Femur (tissue), 1 donor: ENCODE results near the gene UFC1.
"Not testable (repeated sequence)": the region's sequence is repeated elsewhere in the genome, so short reads cannot be mapped to it uniquely, and the experiment has no call there.

Experiments used
- DNase-seq: peaks from one replicate; pipeline ENCODE4 v3.0.0-alpha.2; 2017

Gene UFC1

DNA sequence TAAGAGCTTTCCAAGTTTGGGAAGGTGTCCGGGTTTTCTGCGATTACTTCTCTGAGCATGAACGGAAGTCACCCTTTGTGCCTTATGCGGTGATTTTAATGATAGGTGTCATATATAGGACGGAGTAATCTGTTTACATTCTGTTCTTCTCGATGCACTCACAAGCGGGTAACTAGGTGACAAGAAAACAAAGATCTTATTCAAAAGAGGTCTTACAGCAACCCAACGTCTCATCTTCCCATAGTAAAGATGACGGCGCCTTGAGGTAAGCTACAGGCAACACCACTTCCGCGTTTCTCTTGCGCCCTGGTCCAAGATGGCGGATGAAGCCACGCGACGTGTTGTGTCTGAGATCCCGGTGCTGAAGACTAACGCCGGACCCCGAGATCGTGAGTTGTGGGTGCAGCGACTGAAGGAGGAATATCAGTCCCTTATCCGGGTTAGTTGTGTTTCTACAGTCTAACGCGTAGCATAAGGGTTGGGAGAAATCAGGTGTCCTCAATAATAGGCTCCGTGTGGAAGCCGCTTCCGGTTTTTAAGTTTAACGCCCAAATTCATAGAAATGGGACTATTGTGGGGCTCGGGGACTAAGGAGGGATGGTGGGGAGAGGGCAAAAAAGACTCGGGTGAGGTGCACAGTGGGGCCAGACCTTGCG is at the start of gene UFC1:
Gene UFC1 (plus strand): TSS at position 297 of the 656 bp plus-strand sequence. CDS start 20 bp downstream, at position 317.
- DNase-seq: peak; percentile 90

DNA sequence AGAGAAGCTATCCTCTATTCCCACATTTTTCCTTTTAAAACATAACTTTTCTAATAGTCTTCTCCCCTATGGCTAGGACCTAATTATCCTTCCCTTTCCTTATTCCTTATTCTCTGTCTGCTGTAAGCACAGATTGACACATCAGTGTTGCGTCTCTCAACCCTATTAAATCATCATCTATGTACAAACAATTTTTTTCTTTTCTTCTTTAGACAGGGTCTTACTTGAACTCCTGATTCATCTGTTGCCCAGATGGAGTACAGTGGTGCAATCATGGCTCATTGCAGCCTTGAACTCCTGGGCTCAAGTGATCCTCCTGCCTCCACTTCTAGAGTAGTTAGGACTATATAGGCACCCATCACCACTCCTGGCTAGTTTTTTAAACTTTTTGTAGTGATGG is 47.3 kb upstream of the UFC1 start:
- DNase-seq: no peak

DNA sequence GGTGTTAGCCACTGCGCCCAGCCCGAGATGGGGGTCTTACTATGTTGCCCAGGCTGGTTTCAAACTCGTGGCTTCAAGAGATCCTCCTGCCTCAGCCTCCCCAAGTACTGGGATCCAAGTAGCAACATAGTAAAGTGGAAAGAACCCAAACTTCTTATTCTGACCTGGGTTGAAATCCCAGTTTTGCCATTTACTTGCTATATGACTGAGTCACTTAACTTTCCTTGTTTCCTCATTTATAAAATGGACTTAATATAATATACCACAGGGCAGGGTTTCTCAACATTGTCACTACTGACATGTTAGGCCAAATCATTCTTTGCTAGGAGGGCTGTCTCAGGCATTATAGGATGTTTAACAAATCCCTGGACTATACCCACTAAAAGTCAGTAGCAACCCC is 42.7 kb upstream of the UFC1 start:
- DNase-seq: no peak

- DNase-seq: no peak
These were observed 42.3 kb upstream of the UFC1 start for GRCh38 chr1:161111527-161111926.

GRCh38 chr1:161113915-161114314 is 39.9 kb upstream of the UFC1 start:
- DNase-seq: no peak

DNA sequence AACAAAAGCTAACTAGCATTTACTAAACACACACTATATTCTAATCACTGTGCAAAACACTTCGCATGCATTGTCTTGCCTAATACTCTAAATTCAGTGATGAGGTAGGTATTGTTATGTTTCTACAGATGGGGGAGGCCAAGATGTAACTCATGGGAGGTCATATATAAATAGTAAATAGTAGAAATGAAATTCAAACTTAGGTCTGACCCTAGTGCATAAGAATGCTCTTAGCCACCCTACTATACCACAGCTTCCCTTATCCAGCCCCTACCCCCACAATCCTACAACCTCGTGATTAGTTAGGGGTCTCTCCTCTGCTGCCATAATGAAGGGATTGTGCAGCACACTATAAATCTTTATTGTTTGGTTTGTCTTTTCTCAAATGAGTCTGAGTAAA is 39.2 kb upstream of the UFC1 start:
- DNase-seq: no peak

GRCh38 chr1:161115132-161115711 is 38.6 kb upstream of the UFC1 start:
- no peak for DNase-seq

DNA sequence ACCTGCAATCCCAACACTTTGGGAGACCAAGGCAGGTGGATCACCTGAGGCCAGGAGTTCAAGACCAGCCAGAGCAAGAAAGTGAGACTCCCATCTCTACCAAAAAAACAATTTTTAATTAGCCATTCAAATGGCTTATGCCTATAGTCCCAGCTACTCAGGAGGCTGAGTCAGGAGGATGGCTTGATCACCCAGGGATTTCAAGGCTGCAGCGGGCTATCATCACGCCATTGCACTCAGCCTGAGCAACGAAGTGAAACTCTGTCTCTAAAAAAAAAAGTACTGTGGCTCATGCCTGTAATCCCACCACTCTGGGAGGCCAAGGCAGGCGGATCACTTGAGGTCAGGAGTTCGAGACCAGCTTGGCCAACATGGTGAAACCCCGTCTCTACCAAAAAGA is 37.8 kb upstream of the UFC1 start:
- not testable (repeated sequence) for DNase-seq

DNA sequence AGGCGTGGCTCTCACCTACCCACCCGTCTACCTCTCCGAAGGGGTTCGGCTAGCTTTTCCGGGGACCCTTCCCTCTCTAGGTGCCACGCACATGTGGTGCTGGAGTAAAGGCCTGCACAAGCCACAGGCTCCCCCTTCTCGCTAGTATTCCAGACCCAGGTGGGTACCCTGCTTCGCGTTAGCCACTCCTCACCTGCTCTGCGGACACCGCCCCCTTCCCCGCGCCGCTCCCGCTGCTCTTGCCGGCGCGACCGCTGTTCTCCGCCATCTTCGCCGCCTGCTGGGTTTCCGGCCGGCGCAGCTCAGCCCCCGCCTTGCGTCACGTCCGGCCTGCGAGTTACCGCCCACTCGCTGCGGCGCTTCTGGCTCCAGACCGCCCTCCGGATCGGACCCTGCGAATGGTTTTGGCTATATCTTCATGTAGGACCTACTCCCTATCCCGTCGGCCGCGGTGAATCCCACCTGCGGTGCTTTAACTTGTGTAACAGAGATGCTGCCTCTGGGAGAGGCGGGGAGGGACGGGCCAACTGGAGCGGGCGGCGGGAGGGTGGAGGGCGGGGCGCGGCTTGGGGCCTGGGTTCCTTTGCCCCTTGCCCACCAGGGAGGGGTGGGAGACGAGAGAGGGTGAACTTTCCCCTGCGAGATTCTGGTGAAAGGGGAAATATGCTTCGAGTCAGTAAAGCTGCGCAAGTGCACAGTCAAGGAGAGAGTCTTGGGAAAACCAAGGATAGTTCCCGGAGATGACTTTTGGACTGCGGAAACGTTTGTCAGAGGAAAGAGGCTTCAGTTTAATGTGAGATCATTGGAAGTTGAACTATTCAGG is 35.8 kb upstream of the UFC1 start, which contains the start of the genes NIT1 and PFDN2:
Gene NIT1 (plus strand): TSS at position 347 of the 823 bp plus-strand sequence. CDS start 72 bp downstream, at position 419.
Gene PFDN2 (minus strand): TSS at position 279 of the 823 bp plus-strand sequence. CDS start 11 bp downstream, at position 268.
- DNase-seq: peak; percentile 94

DNA sequence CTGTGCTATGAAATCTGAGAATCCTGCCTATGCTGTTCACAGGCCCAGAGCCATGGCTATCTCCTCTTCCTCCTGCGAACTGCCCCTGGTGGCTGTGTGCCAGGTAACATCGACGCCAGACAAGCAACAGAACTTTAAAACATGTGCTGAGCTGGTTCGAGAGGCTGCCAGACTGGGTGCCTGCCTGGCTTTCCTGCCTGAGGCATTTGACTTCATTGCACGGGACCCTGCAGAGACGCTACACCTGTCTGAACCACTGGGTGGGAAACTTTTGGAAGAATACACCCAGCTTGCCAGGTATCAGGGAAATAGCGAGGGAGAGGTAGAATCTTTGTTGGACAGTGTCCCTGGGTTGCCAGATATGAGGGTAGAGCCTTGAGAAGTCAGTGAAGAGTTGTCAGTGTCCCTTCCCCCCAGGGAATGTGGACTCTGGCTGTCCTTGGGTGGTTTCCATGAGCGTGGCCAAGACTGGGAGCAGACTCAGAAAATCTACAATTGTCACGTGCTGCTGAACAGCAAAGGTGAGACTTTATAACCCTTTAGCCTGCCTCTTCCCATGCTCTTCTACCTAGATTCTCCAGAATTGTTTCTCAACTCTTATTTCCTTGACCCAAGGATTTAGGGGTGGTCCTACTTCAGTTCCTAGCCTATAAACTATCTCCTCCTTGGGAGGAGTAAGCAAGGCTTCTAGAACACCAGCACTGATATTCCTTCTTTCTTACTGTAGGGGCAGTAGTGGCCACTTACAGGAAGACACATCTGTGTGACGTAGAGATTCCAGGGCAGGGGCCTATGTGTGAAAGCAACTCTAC is 34.5 kb upstream of the UFC1 start:
- DNase-seq: peak; percentile 70

GRCh38 chr1:161121042-161121650 is 32.6 kb upstream of the UFC1 start:
- no peak for DNase-seq

DNA sequence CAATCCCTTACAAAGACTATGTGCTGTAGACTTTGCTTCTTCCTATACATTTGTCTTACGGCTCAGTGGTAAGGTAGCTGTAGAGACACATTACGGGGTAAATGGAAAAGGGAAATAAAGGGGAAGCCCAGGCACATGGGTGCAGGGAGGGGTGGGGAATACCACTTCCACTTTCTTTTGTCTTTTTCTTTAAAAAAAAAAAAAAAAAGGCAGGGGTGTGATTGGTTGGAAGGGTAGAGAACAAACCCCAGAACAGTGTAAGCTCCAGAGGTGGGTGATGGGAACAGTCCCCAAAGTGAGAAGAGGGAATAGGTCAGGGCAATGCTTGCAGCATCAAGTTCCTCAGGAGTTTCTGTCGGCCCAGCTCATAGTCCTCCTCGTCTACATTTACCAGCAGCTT is 31.9 kb upstream of the UFC1 start:
- no peak for DNase-seq

- no peak for DNase-seq
These were observed 30.8 kb upstream of the UFC1 start for GRCh38 chr1:161122967-161123366.

DNA sequence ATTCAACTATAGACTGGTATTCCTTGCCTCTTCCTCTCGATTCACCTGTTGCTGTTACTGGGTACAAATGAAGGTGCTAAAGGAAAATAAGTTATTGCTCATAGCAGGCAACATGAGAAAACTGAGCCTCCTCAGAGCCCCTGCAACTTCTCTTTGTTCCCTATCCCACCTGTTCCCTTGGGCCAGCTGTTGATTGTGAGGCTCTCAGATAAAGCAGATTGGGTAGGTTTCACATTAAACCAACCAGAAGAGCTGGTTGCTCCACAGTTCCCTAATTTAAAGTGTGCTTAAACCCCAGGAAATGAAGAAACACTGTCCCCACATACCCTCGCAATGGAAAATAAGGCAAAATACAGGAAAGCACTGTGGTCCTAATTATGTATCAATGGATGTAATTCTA is 26.1 kb upstream of the UFC1 start:
- DNase-seq: no peak

GRCh38 chr1:161128591-161129420 is 25.0 kb upstream of the UFC1 start:
- DNase-seq: no peak

DNA sequence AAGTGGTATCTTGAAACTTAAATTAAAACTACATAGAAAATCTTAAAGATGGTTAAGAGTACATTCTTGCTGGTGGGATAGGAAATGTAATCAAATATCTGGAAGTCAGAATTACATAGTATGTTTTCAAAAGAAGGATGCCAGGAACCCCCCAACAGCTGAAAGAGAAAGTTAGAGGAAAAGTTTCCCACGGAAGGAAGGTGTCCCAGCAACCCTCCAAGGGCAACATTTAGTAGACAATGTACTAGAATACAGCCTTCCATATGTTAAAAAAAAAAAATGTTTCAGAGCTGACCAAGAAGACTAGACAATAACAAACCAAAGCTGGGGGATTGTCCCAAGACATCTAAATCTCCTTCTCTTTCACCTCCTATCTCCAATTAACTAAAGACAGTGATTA is 23.5 kb upstream of the UFC1 start:
- DNase-seq: no peak

DNA sequence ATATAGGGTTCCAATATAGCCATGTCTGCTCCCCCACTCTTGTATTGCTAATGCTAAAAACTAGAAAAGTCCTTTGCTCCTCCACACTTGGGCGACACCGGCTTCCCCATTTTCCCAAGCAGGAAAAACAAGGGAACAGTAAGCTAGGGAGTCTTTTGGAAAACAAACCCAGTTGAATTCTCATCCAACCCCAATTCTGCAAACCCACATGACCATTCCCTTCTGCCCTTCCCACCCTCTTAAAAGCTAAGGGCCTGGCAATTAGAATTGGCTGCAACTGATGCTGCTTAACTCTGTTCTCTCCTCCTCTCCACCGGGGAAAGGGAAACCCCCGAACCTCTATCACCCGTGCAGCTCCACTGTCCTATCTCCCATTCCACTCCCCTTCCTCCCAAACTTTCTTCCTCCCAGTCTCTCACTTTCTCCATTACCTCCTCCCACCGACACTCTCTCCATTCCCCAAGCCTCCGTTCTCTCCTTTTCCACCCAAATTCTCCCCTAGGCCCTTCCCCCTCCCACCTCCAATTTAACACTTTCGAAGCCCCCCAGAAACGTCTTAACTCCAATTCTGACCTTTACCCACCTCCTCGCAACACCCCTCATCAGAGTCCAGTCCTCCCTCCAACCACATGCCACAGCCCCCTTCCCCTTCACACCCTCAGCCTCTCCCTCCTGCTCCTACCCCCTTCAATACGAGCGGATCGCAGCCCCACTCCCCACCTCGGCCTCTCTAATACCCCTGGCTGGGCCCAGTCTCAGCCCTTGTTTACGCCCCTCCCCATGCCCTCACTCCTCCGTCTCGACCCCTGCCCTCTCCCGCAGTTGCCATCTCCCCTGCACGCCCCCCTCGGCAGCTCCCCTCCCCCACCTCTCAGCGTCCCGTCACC is 22.0 kb upstream of the UFC1 start:
- DNase-seq: no peak

- DNase-seq: peak; percentile 97
These were observed 21.2 kb upstream of the UFC1 start, which contains the start of gene DEDD for GRCh38 chr1:161132410-161133219. Gene DEDD (minus strand): TSS chr1:161132667. CDS start chr1:161124462, 8,205 bp downstream.

DNA sequence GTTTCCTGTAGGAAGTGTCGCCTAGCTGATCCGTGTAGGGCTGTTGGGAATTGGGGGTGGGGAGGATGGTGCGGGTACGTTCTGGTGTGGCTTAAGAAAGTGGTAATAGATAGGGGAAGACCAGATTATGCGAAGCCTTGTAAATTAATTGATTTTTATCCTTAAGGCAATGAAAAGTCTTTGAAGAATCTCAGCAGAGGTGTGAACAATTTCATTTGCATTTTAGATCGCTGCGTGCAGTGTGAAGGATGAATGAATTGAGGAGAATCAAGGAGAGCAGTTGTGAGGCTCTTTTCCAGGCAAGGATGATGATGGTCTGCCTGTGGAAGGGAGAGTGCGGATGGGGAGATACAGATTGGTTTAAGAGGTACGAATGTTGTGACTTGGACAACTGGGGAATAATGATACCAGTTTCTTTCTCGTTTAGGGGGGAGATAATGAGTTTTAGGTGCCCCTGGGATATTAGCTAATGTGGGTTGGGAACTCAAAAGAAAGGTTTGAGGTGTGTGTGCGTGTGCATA is 20.5 kb upstream of the UFC1 start:
- DNase-seq: no peak
